Left lung (tissue), 10 donors: ENCODE data around the gene LPA. TPM values are rescaled to one million over a fixed set of nuclear protein-coding genes. Genes with fewer than 3 reads are reported as not detected.

Source experiments
- ATAC-seq: fragments of 200-7000 bp; cut with Tn5 transposase; one replicate; pipeline ENCODE4 v1.9.1; 2020; ENCODE audit warnings: moderate library complexity
- DNase-seq, 4 donors: peaks; one replicate each; pipeline ENCODE4 v3.0.0-alpha.2; 2013 to 2020
- H3K27ac ChIP-seq, 2 donors: fragments of 200-600 bp; sonication (generic) in 1 of 2; one replicate each; pipeline versions ENCODE4 v1.5.0 to v1.8.0; 2020 to 2021
- H3K27me3 ChIP-seq, 2 donors: fragments of 200-600 bp; sonication (generic) in 1 of 2; one replicate each; pipeline versions ENCODE4 v1.5.0 to v1.8.0; 2020 to 2021
- H3K36me3 ChIP-seq, 2 donors: fragments of 200-600 bp; sonication (generic) in 1 of 2; one replicate each; pipeline versions ENCODE4 v1.5.0 to v1.8.0; 2020 to 2021
- H3K4me1 ChIP-seq, 2 donors: fragments of 200-600 bp; one replicate each; pipeline ENCODE4 v1.8.0; 2021
- H3K4me3 ChIP-seq, 2 donors: fragments of 200-600 bp; sonication (generic) in 1 of 2; one replicate each; pipeline versions ENCODE4 v1.5.0 to v1.8.0; 2020 to 2021; ENCODE audit warnings: mild to moderate bottlenecking in 1 of 2
- H3K9me3 ChIP-seq, 2 donors: fragments of 200-600 bp; sonication (generic) in 1 of 2; one replicate each; pipeline versions ENCODE4 v1.5.0 to v1.8.0; 2020 to 2021
- intact Hi-C, 2 donors: fragments of 100-400 bp; cut with DNase I; formaldehyde crosslinking; loops; one replicate each; pipeline versions ENCODE4 v1.11.2 to v1.14.2; 2022
- polyA plus RNA-seq, 6 donors: library from polyadenylated mRNA; unstranded; fragments of 120-200 nt; gene quantifications; one replicate each; pipeline ENCODE4 v1.2.1, GENCODE V29; 2013; ENCODE audit not compliant: insufficient read length in 6 of 6
- total RNA-seq, 2 donors: library from RNA; stranded (reverse); fragmentation: NEBNext Ultra II Directional; extraction: Animal tissue kit (Norgen Biotek cat#: 25700); gene quantifications; one replicate each; pipeline ENCODE4 v1.2.1, GENCODE V29; 2021
- TF ChIP-seq, protein P1 (sequence below), 2 donors: fragments of 200-600 bp; sonication (generic) in 1 of 2; IDR thresholded peaks; one replicate each; pipeline versions ENCODE4 v1.5.0 to v1.8.0; 2021; ENCODE audit warnings: antibody characterized with exemption in 2 of 2
- donor health status: DM: no; HTN: yes; CAD: no.
- donor health status: DM: no; HTN: no; CAD: no.

The LPA gene
- total and polyA plus RNA-seq, 8 donors = 0.04 to 0.23 (median 0.16) TPM; not detected in 2

DNA sequence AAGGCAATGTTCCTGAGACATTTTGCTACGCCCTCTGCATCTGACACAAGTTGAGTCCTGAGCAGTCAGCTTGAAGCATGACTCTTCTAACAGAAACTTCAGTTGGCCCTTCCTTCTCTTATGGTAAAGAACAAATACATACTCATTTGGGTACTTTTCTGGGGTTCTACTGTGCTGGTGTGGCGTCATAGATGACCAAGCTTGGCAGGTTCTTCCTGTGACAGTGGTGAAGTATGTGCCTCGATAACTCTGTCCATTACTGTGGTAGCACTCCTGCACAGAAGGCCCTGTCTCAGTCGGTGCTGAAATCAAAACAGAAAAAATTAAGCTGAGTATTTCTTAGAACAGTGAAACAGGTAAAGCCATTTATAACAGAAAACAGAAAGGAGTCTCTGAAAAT lies 163.4 kb downstream of the LPA start:
- Histone ChIP-seq H3K4me3 (no peak overlapping the region), H3K9me3 (peaks cover 0 to 14% of the 10 kb centered on the region in 2 donors), H3K4me1 (no peaks in the 10 kb centered on the region), H3K27me3 (no peaks in the 10 kb centered on the region), H3K27ac (no peak overlapping the region), H3K36me3 (no peaks in the 10 kb centered on the region)
- TF ChIP-seq, protein P1, sequence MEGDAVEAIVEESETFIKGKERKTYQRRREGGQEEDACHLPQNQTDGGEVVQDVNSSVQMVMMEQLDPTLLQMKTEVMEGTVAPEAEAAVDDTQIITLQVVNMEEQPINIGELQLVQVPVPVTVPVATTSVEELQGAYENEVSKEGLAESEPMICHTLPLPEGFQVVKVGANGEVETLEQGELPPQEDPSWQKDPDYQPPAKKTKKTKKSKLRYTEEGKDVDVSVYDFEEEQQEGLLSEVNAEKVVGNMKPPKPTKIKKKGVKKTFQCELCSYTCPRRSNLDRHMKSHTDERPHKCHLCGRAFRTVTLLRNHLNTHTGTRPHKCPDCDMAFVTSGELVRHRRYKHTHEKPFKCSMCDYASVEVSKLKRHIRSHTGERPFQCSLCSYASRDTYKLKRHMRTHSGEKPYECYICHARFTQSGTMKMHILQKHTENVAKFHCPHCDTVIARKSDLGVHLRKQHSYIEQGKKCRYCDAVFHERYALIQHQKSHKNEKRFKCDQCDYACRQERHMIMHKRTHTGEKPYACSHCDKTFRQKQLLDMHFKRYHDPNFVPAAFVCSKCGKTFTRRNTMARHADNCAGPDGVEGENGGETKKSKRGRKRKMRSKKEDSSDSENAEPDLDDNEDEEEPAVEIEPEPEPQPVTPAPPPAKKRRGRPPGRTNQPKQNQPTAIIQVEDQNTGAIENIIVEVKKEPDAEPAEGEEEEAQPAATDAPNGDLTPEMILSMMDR (IDR thresholded peaks at IDR 0.05) = no peak
- DNase-seq (no peak), ATAC-seq (no peak)
- intact Hi-C loops = no loop called here

DNA sequence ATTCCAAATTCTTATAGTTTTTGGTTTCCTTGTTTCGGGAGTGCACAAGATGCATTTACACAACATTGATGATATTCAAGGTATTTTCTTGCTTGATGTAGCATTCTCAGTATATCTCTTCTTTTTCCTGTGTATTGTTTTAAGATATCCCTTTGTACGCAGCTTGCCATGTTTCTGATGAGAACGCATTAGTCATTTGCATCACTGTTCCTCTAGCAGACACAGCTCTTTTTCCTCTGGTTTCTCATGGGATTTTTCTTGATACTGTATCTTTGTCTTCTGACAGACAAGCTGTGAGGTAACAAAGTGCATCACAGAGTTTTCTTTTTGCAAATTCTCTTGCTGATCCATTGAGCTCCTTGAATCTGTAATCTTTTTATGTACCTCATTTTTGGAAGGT lies 169.5 kb downstream of the LPA start:
- no peaks in the 10 kb centered on the region for H3K36me3 ChIP-seq
- DNase-seq = no peak
- no peak overlapping the region for H3K27ac ChIP-seq
- H3K27me3 ChIP-seq = no peaks in the 10 kb centered on the region
- no peak overlapping the region for H3K4me3 ChIP-seq
- TF ChIP-seq, protein P1 (IDR thresholded peaks at IDR 0.05) = no peak
- intact Hi-C loops = no loop called here
- H3K9me3 ChIP-seq = no peaks in the 10 kb centered on the region
- no peaks in the 10 kb centered on the region for H3K4me1 ChIP-seq
- ATAC-seq = no peak

DNA sequence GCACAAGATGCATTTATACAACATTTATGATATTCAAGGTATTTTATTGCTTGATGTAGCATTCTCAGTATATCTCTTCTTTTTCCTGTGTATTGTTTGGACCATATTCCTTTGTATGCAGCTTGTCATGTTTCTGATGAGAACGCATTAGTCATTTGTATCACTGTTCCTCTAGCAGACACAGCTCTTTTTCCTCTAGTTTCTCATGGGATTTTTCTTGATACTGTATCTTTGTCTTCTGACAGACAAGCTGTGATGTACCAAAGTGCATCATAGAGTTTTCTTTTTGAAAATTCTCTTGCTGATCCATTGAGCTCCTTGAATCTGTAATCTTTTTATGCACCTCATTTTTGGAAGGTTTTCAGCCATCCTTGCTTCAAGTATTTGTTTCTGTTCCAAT lies 175.0 kb downstream of the LPA start:
- no peak for DNase-seq
- no peaks in the 10 kb centered on the region for H3K9me3 ChIP-seq
- no peaks in the 10 kb centered on the region for H3K4me1 ChIP-seq
- no peak overlapping the region for H3K4me3 ChIP-seq
- no peaks in the 10 kb centered on the region for H3K27me3 ChIP-seq
- ATAC-seq = no peak
- intact Hi-C loops = no loop called here
- H3K36me3 ChIP-seq = no peaks in the 10 kb centered on the region
- TF ChIP-seq, protein P1 (IDR thresholded peaks at IDR 0.05) = no peak
- no peak overlapping the region for H3K27ac ChIP-seq

DNA sequence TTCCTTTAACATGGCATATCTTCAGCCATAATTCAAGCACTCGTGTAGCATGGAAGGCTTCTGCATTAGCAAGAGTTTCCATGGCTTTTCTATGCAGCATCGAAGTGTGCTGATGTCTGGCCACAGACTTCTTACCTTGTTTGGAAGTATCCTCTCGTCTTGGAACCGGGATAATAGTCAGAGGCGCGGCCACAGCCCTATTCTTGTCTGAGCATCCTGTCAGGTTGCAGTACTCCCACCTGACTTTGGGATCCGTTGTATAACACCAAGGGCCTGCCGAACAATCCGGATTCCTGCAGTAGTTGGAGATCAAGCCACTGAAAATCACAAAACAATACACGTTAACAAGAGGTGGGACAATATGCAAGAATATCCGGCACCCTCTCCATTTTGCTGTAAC lies 177.0 kb downstream of the LPA start:
- TF ChIP-seq, protein P1 (IDR thresholded peaks at IDR 0.05) = no peak
- DNase-seq = no peak
- H3K4me1 ChIP-seq = no peaks in the 10 kb centered on the region
- no peaks in the 10 kb centered on the region for H3K27me3 ChIP-seq
- intact Hi-C loops = no loop called here
- no peak for ATAC-seq
- H3K27ac ChIP-seq = no peak overlapping the region
- H3K36me3 ChIP-seq = no peaks in the 10 kb centered on the region
- no peak overlapping the region for H3K4me3 ChIP-seq
- H3K9me3 ChIP-seq = no peaks in the 10 kb centered on the region

Other genes with a start within 250 kb of the LPA start
- gene PLG, start 38.0 kb upstream of the LPA start, total RNA-seq = under 1 TPM; 0.29 to 0.79 TPM
- 1 to 10 TPM; 4.9 to 8.9 (median 6.7) TPM for gene PLG, start 38.0 kb upstream of the LPA start, polyA plus RNA-seq